HG03432 (cell line): Measurements from ENCODE around the gene PANX1.
"Not testable (repeated sequence)": the region's sequence is repeated elsewhere in the genome, so short reads cannot be mapped to it uniquely, and the experiment has no call there.

ENCODE experiments used
- ATAC-seq: cut with Tn5 transposase; IDR thresholded peaks from one replicate; pipeline ENCODE4 v1.9.1; 2021; ENCODE audit warnings: mild to moderate bottlenecking, moderate library complexity; ENCODE audit not compliant: unreplicated experiment

The PANX1 gene

DNA sequence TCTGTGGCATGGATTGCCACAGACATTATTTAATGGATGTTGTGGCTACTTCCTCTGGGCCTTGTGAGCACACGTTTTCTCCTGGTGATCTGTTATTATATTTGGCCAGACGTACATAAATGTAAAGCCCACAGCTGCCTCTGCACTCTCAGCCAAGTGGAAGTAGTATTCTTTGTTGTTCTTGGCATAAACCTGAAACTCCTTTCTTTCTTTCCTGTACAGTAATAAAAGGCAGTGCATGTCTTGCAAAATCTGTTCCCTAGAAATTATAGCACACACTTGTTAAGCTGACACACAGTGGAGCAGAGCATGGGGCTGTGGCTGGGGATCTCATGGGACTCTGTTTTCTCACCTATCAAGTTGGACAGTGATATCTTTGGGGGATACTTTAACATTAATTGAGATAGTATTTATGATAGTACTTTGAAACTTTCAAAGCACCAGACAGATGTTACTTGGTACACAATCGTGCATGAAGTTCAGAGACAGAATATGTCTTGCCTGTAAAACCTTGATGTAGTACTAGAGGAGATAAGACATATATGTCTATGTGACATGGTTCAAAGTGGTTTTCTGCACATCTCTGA lies 20.9 kb downstream of the PANX1 start:
- no peak for ATAC-seq

DNA sequence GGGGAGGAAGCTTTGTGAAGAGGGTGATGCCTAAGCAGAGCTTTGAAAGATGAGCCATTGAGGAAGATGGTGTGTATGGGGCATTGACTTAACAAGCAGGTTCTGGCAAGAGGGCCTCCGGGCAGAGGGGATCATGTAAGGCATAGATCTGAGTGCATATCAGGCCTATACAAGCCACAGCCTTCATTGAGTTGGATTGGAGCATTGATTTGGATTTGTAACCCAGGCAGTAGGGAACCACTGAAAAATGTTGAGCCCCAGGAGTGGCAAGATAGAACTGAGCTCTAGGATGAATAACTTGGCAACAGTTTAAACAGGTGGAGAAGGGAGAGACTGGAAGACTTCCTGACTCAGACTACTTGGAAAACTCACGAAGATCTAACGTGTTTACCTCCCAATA lies 21.4 kb downstream of the PANX1 start:
- ATAC-seq = no peak

- ATAC-seq = no peak
Observed at GRCh38 chr11:94150704-94151685, 22.4 kb downstream of the PANX1 start.

DNA sequence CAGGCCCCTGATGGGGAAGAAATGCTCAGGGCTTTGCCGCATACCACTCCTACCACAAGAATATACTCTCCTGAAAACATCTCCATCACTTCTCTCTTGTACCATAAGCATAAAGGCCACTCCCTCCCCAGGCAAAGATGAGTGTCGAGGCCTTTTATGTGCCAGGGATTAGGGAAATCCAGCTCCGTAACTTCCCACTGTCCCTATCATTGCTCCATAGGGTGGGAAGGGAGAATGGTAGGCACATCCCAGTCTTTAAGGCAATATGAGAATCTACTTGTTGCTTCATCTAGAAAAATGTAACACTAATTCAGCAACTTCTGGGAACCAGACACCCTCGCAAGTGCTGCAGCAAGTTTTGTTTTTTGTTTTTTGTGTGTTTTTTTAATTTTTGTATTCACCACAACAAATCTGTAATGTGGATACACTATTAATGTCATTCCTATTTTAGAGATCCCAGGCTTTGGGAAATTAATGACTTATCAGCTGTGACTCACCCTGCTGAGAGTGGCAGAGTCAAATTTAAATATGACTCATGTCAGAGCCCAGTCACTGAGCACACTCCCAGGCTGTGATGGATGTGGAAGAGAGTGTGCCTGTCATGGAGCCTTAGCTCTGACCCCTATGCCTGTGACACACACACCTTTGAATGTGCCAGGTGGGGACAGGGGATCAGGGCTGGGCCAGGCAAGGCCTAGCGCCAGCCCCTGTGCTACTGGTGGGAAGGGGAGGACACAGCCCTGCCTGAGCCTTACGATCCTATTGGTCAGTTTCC lies 23.4 kb downstream of the PANX1 start:
- ATAC-seq = peak; percentile 79

- no peak for ATAC-seq
Observed at GRCh38 chr11:94152678-94153065, 24.0 kb downstream of the PANX1 start.

- ATAC-seq = no peak
Observed at GRCh38 chr11:94153320-94153719, 24.7 kb downstream of the PANX1 start.

- no peak for ATAC-seq
Observed at GRCh38 chr11:94154095-94154856, 25.6 kb downstream of the PANX1 start.

GRCh38 chr11:94157339-94157738 lies 28.7 kb downstream of the PANX1 start:
- ATAC-seq = not testable (repeated sequence)

DNA sequence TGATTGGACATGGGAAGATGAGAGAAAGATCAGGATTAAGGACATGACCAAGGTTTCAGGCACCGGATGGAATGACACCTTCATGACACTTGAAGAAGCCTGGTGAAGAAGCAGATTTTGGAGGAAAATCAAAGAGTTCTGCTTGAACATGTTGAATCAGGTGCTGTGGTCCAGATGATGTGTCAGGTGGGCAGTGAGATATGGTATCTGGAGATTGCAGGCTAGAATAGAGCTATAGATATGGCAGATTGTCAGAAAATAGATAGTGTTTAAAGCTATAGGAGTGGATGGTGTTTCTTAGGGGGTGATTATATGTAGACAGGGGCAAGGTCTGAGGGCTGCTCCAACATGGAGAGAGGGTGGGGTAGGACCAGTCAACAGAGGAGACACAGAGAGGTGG lies 40.2 kb downstream of the PANX1 start:
- no peak for ATAC-seq

DNA sequence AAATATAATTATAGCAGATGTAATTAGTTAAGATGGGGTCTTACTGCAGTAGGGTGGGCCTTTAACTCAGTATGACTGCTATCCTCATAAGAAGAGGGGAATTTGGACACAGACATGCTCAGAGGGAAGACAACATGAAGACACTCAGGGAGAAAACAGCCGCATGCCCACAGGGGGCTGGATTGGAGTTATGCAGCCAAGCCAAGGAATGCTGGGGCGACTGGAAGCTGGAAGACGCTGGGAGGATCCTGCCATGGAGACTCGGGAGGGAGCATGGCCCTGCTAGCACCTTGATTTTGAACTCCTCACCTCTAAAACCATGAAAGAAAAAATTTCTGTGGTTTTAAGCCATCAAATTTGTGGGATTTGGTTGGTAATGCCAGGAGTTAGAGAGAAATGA lies 40.9 kb downstream of the PANX1 start:
- no peak for ATAC-seq

DNA sequence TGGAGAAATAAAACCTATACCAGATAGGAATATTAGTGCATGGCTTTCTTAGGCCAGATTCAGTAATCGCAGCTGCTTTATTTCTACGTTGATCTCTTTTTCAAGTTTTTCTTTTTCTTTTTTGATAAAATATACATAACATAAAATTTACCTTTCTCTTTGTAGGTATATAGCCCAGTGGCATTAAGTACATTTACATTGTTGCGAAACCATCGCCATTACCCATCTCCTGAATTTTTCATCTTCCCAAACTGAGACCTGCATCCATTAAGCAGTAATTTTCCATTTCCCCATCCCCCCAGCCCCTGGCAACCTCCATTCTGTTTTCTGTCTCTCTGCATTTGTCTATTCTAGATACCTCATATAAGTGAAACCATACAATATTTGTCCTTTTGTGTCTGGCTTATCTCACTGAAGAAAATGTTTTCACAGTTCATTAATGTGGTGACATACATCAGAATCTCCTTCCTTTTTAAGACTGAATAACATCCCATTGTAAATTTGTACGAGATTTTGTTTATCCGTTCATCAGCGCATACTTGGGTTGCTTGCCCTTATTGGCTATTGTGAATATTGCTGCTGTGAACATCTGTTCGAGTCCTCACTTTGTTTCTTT lies 41.4 kb downstream of the PANX1 start:
- no peak for ATAC-seq

- no peak for ATAC-seq
Observed at GRCh38 chr11:94170953-94171352, 42.3 kb downstream of the PANX1 start.

GRCh38 chr11:94171693-94172440 lies 43.2 kb downstream of the PANX1 start:
- peak; percentile 53 for ATAC-seq

GRCh38 chr11:94175535-94175934 lies 46.9 kb downstream of the PANX1 start:
- no peak for ATAC-seq

DNA sequence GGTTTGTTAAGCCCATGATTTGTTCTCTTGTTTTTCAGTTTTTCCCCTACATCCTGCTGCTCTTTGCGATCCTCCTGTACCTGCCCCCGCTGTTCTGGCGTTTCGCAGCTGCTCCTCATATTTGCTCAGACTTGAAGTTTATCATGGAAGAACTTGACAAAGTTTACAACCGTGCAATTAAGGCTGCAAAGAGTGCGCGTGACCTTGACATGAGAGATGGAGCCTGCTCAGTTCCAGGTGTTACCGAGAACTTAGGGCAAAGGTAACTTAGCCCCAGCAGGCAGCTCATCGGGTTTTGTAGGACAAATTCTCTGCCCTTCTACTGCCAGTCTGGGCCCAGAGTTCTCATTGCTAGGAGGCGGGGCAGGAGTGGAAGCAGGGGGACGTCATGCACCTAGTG lies 49.7 kb downstream of the PANX1 start:
- no peak for ATAC-seq

DNA sequence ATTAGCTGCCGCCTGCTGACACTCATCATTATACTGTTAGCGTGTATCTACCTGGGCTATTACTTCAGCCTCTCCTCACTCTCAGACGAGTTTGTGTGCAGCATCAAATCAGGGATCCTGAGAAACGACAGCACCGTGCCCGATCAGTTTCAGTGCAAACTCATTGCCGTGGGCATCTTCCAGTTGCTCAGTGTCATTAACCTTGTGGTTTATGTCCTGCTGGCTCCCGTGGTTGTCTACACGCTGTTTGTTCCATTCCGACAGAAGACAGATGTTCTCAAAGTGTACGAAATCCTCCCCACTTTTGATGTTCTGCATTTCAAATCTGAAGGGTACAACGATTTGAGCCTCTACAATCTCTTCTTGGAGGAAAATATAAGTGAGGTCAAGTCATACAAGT lies 51.1 kb downstream of the PANX1 start:
- no peak for ATAC-seq

GRCh38 chr11:94181526-94181925 lies 52.9 kb downstream of the PANX1 start:
- ATAC-seq = no peak

DNA sequence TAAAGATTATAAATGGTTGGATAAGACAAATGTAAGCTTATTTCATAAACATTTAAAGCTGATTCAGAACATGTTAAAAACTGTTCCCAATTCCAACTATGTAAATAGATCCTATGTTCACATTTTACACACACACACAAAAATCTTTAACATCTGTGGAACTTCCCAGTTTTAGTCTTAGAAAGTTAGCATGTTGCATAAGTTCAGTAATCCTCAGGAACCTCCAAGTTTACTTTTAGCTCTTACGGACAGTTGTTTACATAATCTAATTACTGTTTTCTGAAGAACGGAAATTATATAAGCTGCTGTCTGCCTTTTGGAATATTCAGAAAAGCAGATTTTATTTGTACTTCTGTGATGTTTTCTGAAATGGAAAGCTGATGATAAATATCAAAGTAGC lies 53.3 kb downstream of the PANX1 start:
- no peak for ATAC-seq

- ATAC-seq = no peak
Observed at GRCh38 chr11:94183251-94183885, 54.7 kb downstream of the PANX1 start.
